Measurements from ENCODE around the gene FXYD3. TPM values are rescaled to one million over a fixed set of nuclear protein-coding genes. Genes with fewer than 3 reads are reported as not detected.

The FXYD3 gene
- polyA plus RNA-seq, 1 donor from 2014 or later: not detected

DNA sequence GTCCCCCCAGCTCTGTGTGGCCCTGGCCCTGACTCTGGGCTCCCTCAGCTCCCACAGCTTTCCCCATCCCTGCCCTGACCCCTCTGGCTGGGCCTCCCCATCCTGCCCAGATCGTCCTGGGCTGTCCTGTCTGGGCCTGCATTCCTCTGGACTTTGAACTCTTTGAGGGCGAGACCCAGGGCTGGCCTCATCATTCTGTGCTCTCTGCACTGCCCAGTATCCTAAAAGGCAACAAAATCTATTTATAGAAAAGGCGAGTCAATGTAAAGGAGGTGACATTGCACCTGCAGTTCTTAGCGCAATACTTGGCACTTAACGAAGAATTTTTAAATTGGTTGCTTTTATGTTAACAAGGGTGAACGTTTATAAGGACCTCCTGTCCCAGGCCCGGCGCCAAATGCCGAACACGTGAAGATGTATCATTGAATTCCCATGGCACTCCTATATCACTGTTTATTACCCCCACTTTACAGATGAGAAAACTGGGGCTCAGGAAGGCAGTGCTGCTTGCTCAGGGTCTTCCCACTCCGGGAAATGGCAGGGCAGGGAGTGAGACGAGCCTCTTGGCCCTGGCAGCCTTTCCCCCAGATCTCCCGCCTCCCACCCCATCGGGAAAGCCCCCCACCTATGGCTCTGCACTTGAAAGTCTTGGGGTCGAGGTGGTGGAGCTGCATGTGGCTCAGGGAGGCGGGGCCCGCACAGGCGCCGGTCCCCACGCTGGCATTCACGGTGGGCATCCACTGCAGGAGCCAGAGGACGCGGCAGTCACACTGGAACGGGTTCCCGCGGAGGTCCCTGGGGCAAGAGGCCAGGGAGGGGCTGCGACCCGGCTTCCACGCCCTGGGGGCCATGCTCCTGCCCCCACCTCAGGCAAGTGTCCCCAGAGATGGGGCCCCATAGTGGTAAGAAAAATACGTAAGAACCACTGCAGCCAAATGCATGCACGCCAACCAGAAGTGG lies 15.4 kb downstream of the FXYD3 start:
- Histone ChIP-seq H3K27me3 (ENCODE audit: insufficient read depth, low read depth, low read length) (no peaks in the 10 kb centered on the region), H4K20me1 (ENCODE audit: insufficient read depth) (no peaks in the 10 kb centered on the region), H2AFZ (ENCODE audit: low read depth, low read length) (no peak overlapping the region), H3K27ac (ENCODE audit: low read length) (no peak overlapping the region), H3K9me2 (ENCODE audit: insufficient read depth, low read length) (no peaks in the 10 kb centered on the region), H3K36me3 (ENCODE audit: insufficient read depth, low read length) (no peaks in the 10 kb centered on the region), H3K9me3 (ENCODE audit: low read length) (no peaks in the 10 kb centered on the region), H3K4me2 (ENCODE audit: low read length) (no peak overlapping the region), H3K4me3 (ENCODE audit: low read length) (no peak overlapping the region), H3K9ac (ENCODE audit: low read length) (no peak overlapping the region), H3F3A (ENCODE audit: insufficient read depth, low read length, poor library complexity, severe bottlenecking) (no peaks in the 10 kb centered on the region), H3K79me2 (replicated peaks; ENCODE audit: insufficient read depth, low read length) (no peaks in the 10 kb centered on the region)
- TF ChIP-seq REST (IDR thresholded peaks at IDR 0.05; ENCODE audit: borderline replicate concordance) (no peak), POLR2AphosphoS5 (IDR thresholded peaks at IDR 0.05) (no peak), EP300 (conservative IDR thresholded peaks at IDR 0.05; ENCODE audit: poor library complexity, severe bottlenecking) (no peak), SMC3 (conservative IDR thresholded peaks at IDR 0.05; ENCODE audit: poor library complexity) (no peak), TAF1 (IDR thresholded peaks at IDR 0.05; ENCODE audit: low read depth) (no peak), RAD21 (conservative IDR thresholded peaks at IDR 0.05) (no peak), EZH2 (IDR thresholded peaks at IDR 0.05; ENCODE audit: borderline replicate concordance, insufficient read depth, low read length, poor library complexity, severe bottlenecking) (no peak), MXI1 (conservative IDR thresholded peaks at IDR 0.05; ENCODE audit: poor library complexity, severe bottlenecking) (no peak)
- TF ChIP-seq, protein P1, sequence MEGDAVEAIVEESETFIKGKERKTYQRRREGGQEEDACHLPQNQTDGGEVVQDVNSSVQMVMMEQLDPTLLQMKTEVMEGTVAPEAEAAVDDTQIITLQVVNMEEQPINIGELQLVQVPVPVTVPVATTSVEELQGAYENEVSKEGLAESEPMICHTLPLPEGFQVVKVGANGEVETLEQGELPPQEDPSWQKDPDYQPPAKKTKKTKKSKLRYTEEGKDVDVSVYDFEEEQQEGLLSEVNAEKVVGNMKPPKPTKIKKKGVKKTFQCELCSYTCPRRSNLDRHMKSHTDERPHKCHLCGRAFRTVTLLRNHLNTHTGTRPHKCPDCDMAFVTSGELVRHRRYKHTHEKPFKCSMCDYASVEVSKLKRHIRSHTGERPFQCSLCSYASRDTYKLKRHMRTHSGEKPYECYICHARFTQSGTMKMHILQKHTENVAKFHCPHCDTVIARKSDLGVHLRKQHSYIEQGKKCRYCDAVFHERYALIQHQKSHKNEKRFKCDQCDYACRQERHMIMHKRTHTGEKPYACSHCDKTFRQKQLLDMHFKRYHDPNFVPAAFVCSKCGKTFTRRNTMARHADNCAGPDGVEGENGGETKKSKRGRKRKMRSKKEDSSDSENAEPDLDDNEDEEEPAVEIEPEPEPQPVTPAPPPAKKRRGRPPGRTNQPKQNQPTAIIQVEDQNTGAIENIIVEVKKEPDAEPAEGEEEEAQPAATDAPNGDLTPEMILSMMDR (IDR thresholded peaks at IDR 0.05; ENCODE audit: poor library complexity, severe bottlenecking): no peak

DNA sequence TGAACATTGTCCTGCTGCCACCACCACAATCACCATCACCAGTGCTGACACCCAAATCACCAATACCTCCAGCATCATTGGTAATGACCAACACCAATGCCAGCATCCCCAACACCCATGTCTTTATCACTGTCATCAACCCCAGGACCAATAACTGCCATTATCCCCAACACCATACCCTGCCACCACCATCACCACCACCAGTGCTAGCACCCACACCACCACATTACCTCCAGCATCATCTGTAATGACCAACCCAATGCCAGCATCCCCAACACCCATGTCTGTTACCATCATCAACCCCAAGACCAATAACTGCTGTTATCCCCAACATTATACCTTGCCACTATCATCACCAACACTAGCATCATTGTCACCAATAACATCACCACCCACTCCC lies 16.6 kb downstream of the FXYD3 start:
- no peaks in the 10 kb centered on the region for H3K9me2 ChIP-seq (ENCODE audit: insufficient read depth, low read length)
- H3K36me3 ChIP-seq (ENCODE audit: insufficient read depth, low read length): no peaks in the 10 kb centered on the region
- no peak overlapping the region for H3K4me2 ChIP-seq (ENCODE audit: low read length)
- no peaks in the 10 kb centered on the region for H3F3A ChIP-seq (ENCODE audit: insufficient read depth, low read length, poor library complexity, severe bottlenecking)
- no peak for TF ChIP-seq EP300 (conservative IDR thresholded peaks at IDR 0.05; ENCODE audit: poor library complexity, severe bottlenecking)
- TF ChIP-seq RAD21 (conservative IDR thresholded peaks at IDR 0.05): no peak
- no peak for TF ChIP-seq MXI1 (conservative IDR thresholded peaks at IDR 0.05; ENCODE audit: poor library complexity, severe bottlenecking)
- TF ChIP-seq, protein P1 (IDR thresholded peaks at IDR 0.05; ENCODE audit: poor library complexity, severe bottlenecking): no peak
- TF ChIP-seq POLR2AphosphoS5 (IDR thresholded peaks at IDR 0.05): no peak
- TF ChIP-seq EZH2 (IDR thresholded peaks at IDR 0.05; ENCODE audit: borderline replicate concordance, insufficient read depth, low read length, poor library complexity, severe bottlenecking): no peak
- TF ChIP-seq SMC3 (conservative IDR thresholded peaks at IDR 0.05; ENCODE audit: poor library complexity): no peak
- no peak for TF ChIP-seq TAF1 (IDR thresholded peaks at IDR 0.05; ENCODE audit: low read depth)
- TF ChIP-seq REST (IDR thresholded peaks at IDR 0.05; ENCODE audit: borderline replicate concordance): no peak
- H2AFZ ChIP-seq (ENCODE audit: low read depth, low read length): no peak overlapping the region
- H4K20me1 ChIP-seq (ENCODE audit: insufficient read depth): no peaks in the 10 kb centered on the region
- H3K79me2 ChIP-seq (replicated peaks; ENCODE audit: insufficient read depth, low read length): no peaks in the 10 kb centered on the region
- H3K9me3 ChIP-seq (ENCODE audit: low read length): no peaks in the 10 kb centered on the region
- no peak overlapping the region for H3K4me3 ChIP-seq (ENCODE audit: low read length)
- no peak overlapping the region for H3K27ac ChIP-seq (ENCODE audit: low read length)
- no peaks in the 10 kb centered on the region for H3K27me3 ChIP-seq (ENCODE audit: insufficient read depth, low read depth, low read length)
- H3K9ac ChIP-seq (ENCODE audit: low read length): no peak overlapping the region
